GM12875 (cell line): ENCODE measurements around the gene COX17.

ENCODE experiments used
- H3K4me3 ChIP-seq: one replicate; pipeline ENCODE4 v1.5.1; 2011; ENCODE audit warnings: low read depth, low read length, control low read depth
- CTCF ChIP-seq: IDR thresholded peaks from 2 replicates; pipeline ENCODE4 v1.5.1; 2011; ENCODE audit warnings: low read depth, mild to moderate bottlenecking, control low read depth, inconsistent platforms, low read length, moderate library complexity, borderline replicate concordance; ENCODE audit not compliant: insufficient read depth

Gene COX17

GRCh38 chr3:119637679-119638477 lies 39.3 kb downstream of the COX17 start:
- peak overlapping the region; percentile 6 for H3K4me3 ChIP-seq
- TF ChIP-seq CTCF, result no peak

- H3K4me3 ChIP-seq, result no peak overlapping the region
- no peak for TF ChIP-seq CTCF
These were observed 40.2 kb downstream of the COX17 start for GRCh38 chr3:119636891-119637611.

GRCh38 chr3:119636249-119636648 lies 41.0 kb downstream of the COX17 start:
- H3K4me3 ChIP-seq, result no peak overlapping the region
- TF ChIP-seq CTCF, result no peak

- no peak for TF ChIP-seq CTCF
- H3K4me3 ChIP-seq, result no peak overlapping the region
These were observed 41.5 kb downstream of the COX17 start for GRCh38 chr3:119635719-119636118.

- H3K4me3 ChIP-seq, result no peak overlapping the region
- TF ChIP-seq CTCF, result no peak
These were observed 44.4 kb downstream of the COX17 start for GRCh38 chr3:119632829-119633228.

GRCh38 chr3:119632216-119632615 lies 45.0 kb downstream of the COX17 start:
- no peak overlapping the region for H3K4me3 ChIP-seq
- TF ChIP-seq CTCF, result no peak

GRCh38 chr3:119631516-119631915 lies 45.7 kb downstream of the COX17 start:
- H3K4me3 ChIP-seq, result no peak overlapping the region
- no peak for TF ChIP-seq CTCF
